ENCODE measurements around the gene TTC4.

Gene TTC4

DNA sequence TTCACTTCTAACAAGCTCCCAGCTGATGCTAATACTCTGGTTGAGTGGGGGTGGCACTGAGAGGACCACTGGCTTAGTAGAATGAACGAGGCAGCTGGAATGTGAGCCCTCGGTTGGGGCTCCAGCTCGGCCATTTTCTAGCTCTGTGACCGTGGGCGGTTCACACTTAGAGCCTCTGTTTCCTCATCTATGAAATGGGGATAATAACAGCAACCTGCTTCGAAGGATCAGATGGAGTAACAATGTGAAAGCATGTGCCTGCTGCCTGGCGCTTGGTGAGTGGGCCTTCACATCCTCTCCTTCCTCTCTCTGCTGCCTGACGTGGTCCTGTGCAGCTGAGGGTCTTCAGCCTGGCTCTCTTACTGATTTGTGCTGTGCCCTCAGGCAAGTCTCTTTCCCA, 20.9 kb upstream of the TTC4 start:
- ATAC-seq = no peak
- TF ChIP-seq, protein P1, sequence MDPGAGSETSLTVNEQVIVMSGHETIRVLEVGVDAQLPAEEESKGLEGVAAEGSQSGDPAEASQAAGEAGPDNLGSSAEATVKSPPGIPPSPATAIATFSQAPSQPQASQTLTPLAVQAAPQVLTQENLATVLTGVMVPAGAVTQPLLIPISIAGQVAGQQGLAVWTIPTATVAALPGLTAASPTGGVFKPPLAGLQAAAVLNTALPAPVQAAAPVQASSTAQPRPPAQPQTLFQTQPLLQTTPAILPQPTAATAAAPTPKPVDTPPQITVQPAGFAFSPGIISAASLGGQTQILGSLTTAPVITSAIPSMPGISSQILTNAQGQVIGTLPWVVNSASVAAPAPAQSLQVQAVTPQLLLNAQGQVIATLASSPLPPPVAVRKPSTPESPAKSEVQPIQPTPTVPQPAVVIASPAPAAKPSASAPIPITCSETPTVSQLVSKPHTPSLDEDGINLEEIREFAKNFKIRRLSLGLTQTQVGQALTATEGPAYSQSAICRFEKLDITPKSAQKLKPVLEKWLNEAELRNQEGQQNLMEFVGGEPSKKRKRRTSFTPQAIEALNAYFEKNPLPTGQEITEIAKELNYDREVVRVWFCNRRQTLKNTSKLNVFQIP (CRISPR knock-in tag; IDR thresholded peaks at IDR 0.05; ENCODE audit: borderline replicate concordance, low read depth) = no peak
- TF ChIP-seq ZNF565 (CRISPR knock-in tag; conservative IDR thresholded peaks at IDR 0.05; ENCODE audit: low read depth) (no peak), TCF4 (CRISPR knock-in tag; IDR thresholded peaks at IDR 0.05; ENCODE audit: borderline replicate concordance) (no peak), OSR1 (CRISPR knock-in tag; IDR thresholded peaks at IDR 0.05) (no peak), ZFP30 (CRISPR knock-in tag; IDR thresholded peaks at IDR 0.05) (no peak), CSDC2 (CRISPR knock-in tag; IDR thresholded peaks at IDR 0.05) (no peak), GLIS3 (CRISPR knock-in tag; IDR thresholded peaks at IDR 0.05) (no peak), ISL1 (CRISPR knock-in tag; IDR thresholded peaks at IDR 0.05) (no peak)
- TF ChIP-seq, protein P2, sequence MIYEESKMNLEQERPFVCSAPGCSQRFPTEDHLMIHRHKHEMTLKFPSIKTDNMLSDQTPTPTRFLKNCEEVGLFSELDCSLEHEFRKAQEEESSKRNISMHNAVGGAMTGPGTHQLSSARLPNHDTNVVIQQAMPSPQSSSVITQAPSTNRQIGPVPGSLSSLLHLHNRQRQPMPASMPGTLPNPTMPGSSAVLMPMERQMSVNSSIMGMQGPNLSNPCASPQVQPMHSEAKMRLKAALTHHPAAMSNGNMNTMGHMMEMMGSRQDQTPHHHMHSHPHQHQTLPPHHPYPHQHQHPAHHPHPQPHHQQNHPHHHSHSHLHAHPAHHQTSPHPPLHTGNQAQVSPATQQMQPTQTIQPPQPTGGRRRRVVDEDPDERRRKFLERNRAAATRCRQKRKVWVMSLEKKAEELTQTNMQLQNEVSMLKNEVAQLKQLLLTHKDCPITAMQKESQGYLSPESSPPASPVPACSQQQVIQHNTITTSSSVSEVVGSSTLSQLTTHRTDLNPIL (CRISPR knock-in tag; IDR thresholded peaks at IDR 0.05; ENCODE audit: low read depth) = no peak

DNA sequence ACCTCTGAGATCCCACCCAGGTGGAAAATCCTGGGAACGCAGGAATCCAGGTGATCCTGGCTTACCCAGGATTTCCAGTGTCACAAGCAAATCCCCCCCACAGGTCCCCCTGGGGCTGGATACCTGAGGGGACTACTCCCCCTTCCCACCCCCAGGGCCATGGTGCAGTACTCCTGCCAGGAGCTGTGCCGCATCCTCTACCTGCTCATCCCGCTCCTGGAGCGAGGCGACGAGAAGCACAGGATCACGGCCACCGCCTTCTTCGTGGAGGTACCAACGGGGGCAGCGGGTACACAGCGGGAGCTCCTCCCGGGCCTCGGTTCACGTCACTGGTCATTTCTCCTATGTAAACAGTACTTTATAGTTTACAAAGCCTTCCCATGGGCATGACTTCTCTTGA, 20.4 kb upstream of the TTC4 start:
- ATAC-seq = no peak
- no peak for TF ChIP-seq GLIS3 (CRISPR knock-in tag; IDR thresholded peaks at IDR 0.05)
- TF ChIP-seq ZFP3 (CRISPR knock-in tag; IDR thresholded peaks at IDR 0.05) = no peak
- TF ChIP-seq, protein P3, sequence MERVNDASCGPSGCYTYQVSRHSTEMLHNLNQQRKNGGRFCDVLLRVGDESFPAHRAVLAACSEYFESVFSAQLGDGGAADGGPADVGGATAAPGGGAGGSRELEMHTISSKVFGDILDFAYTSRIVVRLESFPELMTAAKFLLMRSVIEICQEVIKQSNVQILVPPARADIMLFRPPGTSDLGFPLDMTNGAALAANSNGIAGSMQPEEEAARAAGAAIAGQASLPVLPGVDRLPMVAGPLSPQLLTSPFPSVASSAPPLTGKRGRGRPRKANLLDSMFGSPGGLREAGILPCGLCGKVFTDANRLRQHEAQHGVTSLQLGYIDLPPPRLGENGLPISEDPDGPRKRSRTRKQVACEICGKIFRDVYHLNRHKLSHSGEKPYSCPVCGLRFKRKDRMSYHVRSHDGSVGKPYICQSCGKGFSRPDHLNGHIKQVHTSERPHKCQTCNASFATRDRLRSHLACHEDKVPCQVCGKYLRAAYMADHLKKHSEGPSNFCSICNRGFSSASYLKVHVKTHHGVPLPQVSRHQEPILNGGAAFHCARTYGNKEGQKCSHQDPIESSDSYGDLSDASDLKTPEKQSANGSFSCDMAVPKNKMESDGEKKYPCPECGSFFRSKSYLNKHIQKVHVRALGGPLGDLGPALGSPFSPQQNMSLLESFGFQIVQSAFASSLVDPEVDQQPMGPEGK (CRISPR knock-in tag; IDR thresholded peaks at IDR 0.05; ENCODE audit: borderline replicate concordance) = no peak
- TF ChIP-seq ZNF8 (CRISPR knock-in tag; IDR thresholded peaks at IDR 0.05) = no peak
- TF ChIP-seq, protein P4, sequence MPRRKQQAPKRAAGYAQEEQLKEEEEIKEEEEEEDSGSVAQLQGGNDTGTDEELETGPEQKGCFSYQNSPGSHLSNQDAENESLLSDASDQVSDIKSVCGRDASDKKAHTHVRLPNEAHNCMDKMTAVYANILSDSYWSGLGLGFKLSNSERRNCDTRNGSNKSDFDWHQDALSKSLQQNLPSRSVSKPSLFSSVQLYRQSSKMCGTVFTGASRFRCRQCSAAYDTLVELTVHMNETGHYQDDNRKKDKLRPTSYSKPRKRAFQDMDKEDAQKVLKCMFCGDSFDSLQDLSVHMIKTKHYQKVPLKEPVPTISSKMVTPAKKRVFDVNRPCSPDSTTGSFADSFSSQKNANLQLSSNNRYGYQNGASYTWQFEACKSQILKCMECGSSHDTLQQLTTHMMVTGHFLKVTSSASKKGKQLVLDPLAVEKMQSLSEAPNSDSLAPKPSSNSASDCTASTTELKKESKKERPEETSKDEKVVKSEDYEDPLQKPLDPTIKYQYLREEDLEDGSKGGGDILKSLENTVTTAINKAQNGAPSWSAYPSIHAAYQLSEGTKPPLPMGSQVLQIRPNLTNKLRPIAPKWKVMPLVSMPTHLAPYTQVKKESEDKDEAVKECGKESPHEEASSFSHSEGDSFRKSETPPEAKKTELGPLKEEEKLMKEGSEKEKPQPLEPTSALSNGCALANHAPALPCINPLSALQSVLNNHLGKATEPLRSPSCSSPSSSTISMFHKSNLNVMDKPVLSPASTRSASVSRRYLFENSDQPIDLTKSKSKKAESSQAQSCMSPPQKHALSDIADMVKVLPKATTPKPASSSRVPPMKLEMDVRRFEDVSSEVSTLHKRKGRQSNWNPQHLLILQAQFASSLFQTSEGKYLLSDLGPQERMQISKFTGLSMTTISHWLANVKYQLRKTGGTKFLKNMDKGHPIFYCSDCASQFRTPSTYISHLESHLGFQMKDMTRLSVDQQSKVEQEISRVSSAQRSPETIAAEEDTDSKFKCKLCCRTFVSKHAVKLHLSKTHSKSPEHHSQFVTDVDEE (CRISPR knock-in tag; IDR thresholded peaks at IDR 0.05) = no peak
- TF ChIP-seq, protein P5, sequence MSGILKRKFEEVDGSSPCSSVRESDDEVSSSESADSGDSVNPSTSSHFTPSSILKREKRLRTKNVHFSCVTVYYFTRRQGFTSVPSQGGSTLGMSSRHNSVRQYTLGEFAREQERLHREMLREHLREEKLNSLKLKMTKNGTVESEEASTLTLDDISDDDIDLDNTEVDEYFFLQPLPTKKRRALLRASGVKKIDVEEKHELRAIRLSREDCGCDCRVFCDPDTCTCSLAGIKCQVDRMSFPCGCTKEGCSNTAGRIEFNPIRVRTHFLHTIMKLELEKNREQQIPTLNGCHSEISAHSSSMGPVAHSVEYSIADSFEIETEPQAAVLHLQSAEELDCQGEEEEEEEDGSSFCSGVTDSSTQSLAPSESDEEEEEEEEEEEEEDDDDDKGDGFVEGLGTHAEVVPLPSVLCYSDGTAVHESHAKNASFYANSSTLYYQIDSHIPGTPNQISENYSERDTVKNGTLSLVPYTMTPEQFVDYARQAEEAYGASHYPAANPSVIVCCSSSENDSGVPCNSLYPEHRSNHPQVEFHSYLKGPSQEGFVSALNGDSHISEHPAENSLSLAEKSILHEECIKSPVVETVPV (CRISPR knock-in tag; IDR thresholded peaks at IDR 0.05) = no peak

DNA sequence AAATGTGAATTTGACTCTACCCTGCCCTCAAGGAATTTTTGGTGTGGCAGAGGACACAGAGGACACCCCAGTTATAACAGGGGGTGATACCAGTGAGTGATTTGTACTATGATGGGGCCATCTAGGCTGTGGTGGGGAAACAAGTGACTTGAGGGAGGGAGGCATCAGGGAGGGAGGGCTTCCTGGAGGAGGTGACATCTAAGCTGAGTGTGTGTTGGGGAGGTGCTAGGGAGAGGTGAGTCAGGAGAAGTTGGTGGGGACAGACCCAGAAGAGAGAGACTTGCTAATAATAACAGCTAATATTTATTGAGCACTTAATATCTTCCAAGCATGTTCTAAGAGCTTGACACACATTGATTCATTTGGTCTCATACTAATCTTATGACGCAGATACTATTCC, 19.9 kb upstream of the TTC4 start:
- ATAC-seq = no peak
- TF ChIP-seq CSDC2 (CRISPR knock-in tag; IDR thresholded peaks at IDR 0.05) (no peak), GLIS3 (CRISPR knock-in tag; IDR thresholded peaks at IDR 0.05) (no peak), ZNF565 (CRISPR knock-in tag; conservative IDR thresholded peaks at IDR 0.05; ENCODE audit: low read depth) (no peak), ZNF8 (CRISPR knock-in tag; IDR thresholded peaks at IDR 0.05) (no peak), ZC3H10 (CRISPR knock-in tag; IDR thresholded peaks at IDR 0.05) (no peak), ARNTL (CRISPR knock-in tag; IDR thresholded peaks at IDR 0.05; ENCODE audit: borderline replicate concordance, low read depth) (no peak), PPARA (CRISPR knock-in tag; IDR thresholded peaks at IDR 0.05; ENCODE audit: borderline replicate concordance) (no peak), ZNF70 (CRISPR knock-in tag; IDR thresholded peaks at IDR 0.05) (no peak), ZFP30 (CRISPR knock-in tag; IDR thresholded peaks at IDR 0.05) (no peak), SNAI2 (CRISPR knock-in tag; IDR thresholded peaks at IDR 0.05) (no peak), RARB (CRISPR knock-in tag; IDR thresholded peaks at IDR 0.05) (no peak), TCF4 (CRISPR knock-in tag; IDR thresholded peaks at IDR 0.05; ENCODE audit: borderline replicate concordance) (no peak)
- TF ChIP-seq, protein P3 (CRISPR knock-in tag; IDR thresholded peaks at IDR 0.05; ENCODE audit: borderline replicate concordance) = no peak
- TF ChIP-seq, protein P2 (CRISPR knock-in tag; IDR thresholded peaks at IDR 0.05; ENCODE audit: low read depth) = no peak
- TF ChIP-seq, protein P4 (CRISPR knock-in tag; IDR thresholded peaks at IDR 0.05) = no peak

Data from SK-N-SH treated with all-trans-retinoic acid at 6 μM for 48 hours (cell line).